ENCODE data around the gene FBXO28. TPM values are rescaled to one million over a fixed set of nuclear protein-coding genes. Genes with fewer than 3 reads are reported as not detected.

Gene FBXO28
- total RNA-seq, 1 experiment from 2014 or later = 37.0 TPM

DNA sequence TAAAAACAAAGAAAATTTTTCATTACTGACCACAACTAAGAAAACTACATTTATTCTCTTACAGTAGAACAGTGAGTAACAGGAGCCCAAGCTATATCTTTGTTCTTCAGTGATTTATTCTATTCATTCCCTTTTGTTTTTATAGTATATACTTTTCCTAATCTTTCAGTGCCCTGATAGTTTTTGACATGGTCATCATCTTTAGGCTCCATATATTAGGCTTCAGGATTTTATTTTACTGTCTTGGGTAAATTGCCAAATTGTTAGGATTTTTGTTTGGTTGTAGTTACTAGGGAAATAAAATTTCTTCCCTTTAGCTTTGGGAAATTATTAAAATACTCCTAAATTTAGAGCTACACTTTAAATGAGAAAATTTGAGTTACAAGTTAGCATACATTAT, 10.3 kb downstream of the FBXO28 start:
- ChIA-PET CTCF (interaction anchor here (1.3 to 1.9 kb wide), 2 partner anchors 8 to 29 kb away, joined by 4 to 7 read pairs; no protein-coding TSS in a partner anchor), RAD21 (ENCODE audit: low non-redundant PET in 1 of 2, low total read pairs in 2 of 2, uncharacterized antibody in 2 of 2, unreplicated experiment in 2 of 2) (no interaction called here), POLR2A (no interaction called here)
- no peak overlapping the region for H3K9ac ChIP-seq (ENCODE audit: low read length)
- no peak overlapping the region for H3K4me3 ChIP-seq (replicated peaks in 1 of 2; ENCODE audit: low read depth in 1 of 2, low read length in 2 of 2)
- H3K27ac ChIP-seq (ENCODE audit: low read depth, low read length) = no peak overlapping the region
- H4K20me1 ChIP-seq (ENCODE audit: insufficient read depth) = peaks cover 6% of the 10 kb centered on the region; the same call in 1 of the 2 replicates
- intact Hi-C loops (cut with micrococcal nuclease) = no loop called here
- H3K9me3 ChIP-seq (ENCODE audit: control insufficient read depth in 1 of 2, insufficient read depth in 1 of 2, low read depth in 1 of 2, low read length in 2 of 2) = no peaks in the 10 kb centered on the region
- H3K79me2 ChIP-seq (ENCODE audit: insufficient read depth, low read length) = peaks cover 97% of the 10 kb centered on the region
- no TSS peak for BruUV-seq (replicated peaks)
- H3K9me2 ChIP-seq (ENCODE audit: insufficient read depth) = no peaks in the 10 kb centered on the region
- H3K27me3 ChIP-seq (ENCODE audit: insufficient read depth, low read length) = no peaks in the 10 kb centered on the region
- TF ChIP-seq RAD21 (IDR thresholded peaks at IDR 0.05; ENCODE audit: low read depth) (no peak), EZH2phosphoT487 (IDR thresholded peaks at IDR 0.05; ENCODE audit: borderline replicate concordance) (no peak), JUND (IDR thresholded peaks at IDR 0.05) (no peak), TCF7L2 (IDR thresholded peaks at IDR 0.05; ENCODE audit: borderline replicate concordance, extremely low read depth, insufficient read depth, insufficient read length) (no peak), ZBTB33 (IDR thresholded peaks at IDR 0.05; ENCODE audit: extremely low read depth, insufficient replicate concordance, low read length) (no peak), REST (IDR thresholded peaks at IDR 0.05; ENCODE audit: low read depth) (no peak)
- TF ChIP-seq, protein P1, sequence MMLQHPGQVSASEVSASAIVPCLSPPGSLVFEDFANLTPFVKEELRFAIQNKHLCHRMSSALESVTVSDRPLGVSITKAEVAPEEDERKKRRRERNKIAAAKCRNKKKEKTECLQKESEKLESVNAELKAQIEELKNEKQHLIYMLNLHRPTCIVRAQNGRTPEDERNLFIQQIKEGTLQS (IDR thresholded peaks at IDR 0.05) = no peak
- DNase-seq (ENCODE audit: low read depth, low spot score) (no peak), ATAC-seq (no peak)
- H3K36me3 ChIP-seq (ENCODE audit: control insufficient read depth in 1 of 2, insufficient read depth in 2 of 2, low read length in 2 of 2) = no peaks in the 10 kb centered on the region
- no peak overlapping the region for H2AFZ ChIP-seq (ENCODE audit: low read depth, low read length, poor library complexity, severe bottlenecking)
- peaks cover 0 to 6% of the 10 kb centered on the region in 2 experiments; a peak in 1 of 4 replicates for H3K4me1 ChIP-seq (ENCODE audit: control insufficient read depth in 1 of 2, insufficient read depth in 2 of 2, low read length in 2 of 2)
- H3K4me2 ChIP-seq (ENCODE audit: low read length) = no peak overlapping the region

Data from HCT116 (cell line).